Transverse colon (tissue), 4 donors: ENCODE data around the gene ZNF397. TPM values are rescaled to one million over a fixed set of nuclear protein-coding genes. Genes with fewer than 3 reads are reported as not detected.

ENCODE experiments used
- DNase-seq: peaks from one replicate; pipeline ENCODE4 v3.0.0-alpha.2; 2019
- H3K27ac ChIP-seq, 4 donors: fragments of 200-600 bp; sonication (generic); 2 replicates each; pipeline ENCODE4 v1.5.1; 2016 to 2018; ENCODE audit warnings: inconsistent platforms in 4 of 4
- H3K27me3 ChIP-seq: fragments of 200-600 bp; sonication (generic); 2 replicates; pipeline ENCODE4 v1.5.1; 2017; ENCODE audit warnings: inconsistent platforms
- H3K36me3 ChIP-seq, 4 donors: fragments of 200-600 bp; sonication (generic); 2 replicates each; pipeline ENCODE4 v1.5.1; 2017 to 2019; ENCODE audit warnings: inconsistent platforms in 4 of 4
- H3K4me1 ChIP-seq, 4 donors: fragments of 200-600 bp; sonication (generic); 2 replicates each; pipeline ENCODE4 v1.5.1; 2017 to 2020; ENCODE audit warnings: inconsistent platforms in 4 of 4
- H3K4me3 ChIP-seq, 4 donors: fragments of 200-600 bp; sonication (generic); 1 replicate in 1 of 4; 2 replicates in 3 of 4; pipeline versions ENCODE4 v1.5.1 to v1.6.1; 2017 to 2019; ENCODE audit warnings: inconsistent platforms in 4 of 4
- H3K9me3 ChIP-seq, 2 donors: fragments of 200-600 bp; sonication (generic); 2 replicates each; pipeline ENCODE4 v1.5.1; 2017 to 2019; ENCODE audit warnings: inconsistent platforms in 2 of 2
- CTCF ChIP-seq, 5 experiments: fragments of 200-600 bp in 3 of 5; fragments of 450-650 bp in 2 of 5; sonication (generic) in 3 of 5; IDR thresholded peaks; 1 replicate in 2 of 5; 2 replicates in 3 of 5; pipeline ENCODE4 v1.5.1; 2016 to 2017; ENCODE audit warnings: antibody characterized with exemption in 5 of 5, inconsistent platforms in 3 of 5, mild to moderate bottlenecking in 2 of 5, moderate library complexity in 1 of 5
- EP300 ChIP-seq: sonication (generic); formaldehyde crosslinking; IDR thresholded peaks from one replicate; pipeline ENCODE4 v1.6.1; 2017; ENCODE audit warnings: antibody characterized with exemption, low read depth
- POLR2A ChIP-seq: fragments of 450-650 bp; IDR thresholded peaks from one replicate; pipeline ENCODE4 v1.6.1; 2016; ENCODE audit warnings: antibody characterized with exemption, mild to moderate bottlenecking, moderate library complexity
- POLR2AphosphoS5 ChIP-seq, 3 donors: sonication (generic); formaldehyde crosslinking; IDR thresholded peaks; one replicate each; pipeline ENCODE4 v1.6.1; 2016; ENCODE audit warnings: antibody characterized with exemption in 3 of 3
- WGBS, 2 donors: methylation state at CpG; one replicate each; pipeline ENCODE4 v1.1.5; 2018; ENCODE audit warnings: low coverage in 1 of 2; 5-methylcytosine and 5-hydroxymethylcytosine counted together
- in situ Hi-C, 4 donors: fragments of 200-750 bp; cut with MboI; loops; one replicate each; pipeline versions ENCODE4 v1.15.0 to v1.15.1; 2017; ENCODE audit warnings: low sequenced_read_pairs in 3 of 4, low pct_ligation_motif_present in 1 of 4, low pct_unique_long_range_greater_than_20kb in 1 of 4
- intact Hi-C: fragments of 100-400 bp; cut with DNase I; formaldehyde crosslinking; loops from one replicate; pipeline ENCODE4 v1.15.1; 2023; ENCODE audit warnings: low total_unique reads
- total RNA-seq, 4 donors: library from RNA; depleted of rRNA; stranded (reverse); fragments of >200 nt; gene quantifications; one replicate each; pipeline ENCODE4 v1.1.0, GENCODE V29; 2016

ZNF397 gene
- total RNA-seq, 4 donors from 2014 or later, result 21.8 to 60.6 (median 32.0) TPM

- intact Hi-C loops, result no loop called here
- Histone ChIP-seq H3K9me3 (no peaks in the 10 kb centered on the region), H3K4me3 (peak overlapping the region; percentile 60 to 80 (median 71)), H3K27ac (peak overlapping the region; percentile 93 to 96 (median 95)), H3K36me3 (peaks cover 0 to 39% (median 16%) of the 10 kb centered on the region in 4 donors), H3K27me3 (no peaks in the 10 kb centered on the region), H3K4me1 (peaks cover 3 to 17% (median 11%) of the 10 kb centered on the region in 4 donors)
- WGBS, 2 donors, result 0 to 1% methylated on average over 5 of the region's 5 CpGs
- no peak for DNase-seq
- in situ Hi-C loops, result loop anchor here in 3 of 4 donors (5.0 to 25.0 kb wide), 3 partner anchors 96 to 133 kb away; partner anchors contain the start of genes ZNF24 (in 2 of the 3) and ZNF396 (in 1 of the 3)
- TF ChIP-seq CTCF (IDR thresholded peaks at IDR 0.05) (no peak), POLR2AphosphoS5 (IDR thresholded peaks at IDR 0.05) (no peak), POLR2A (no peak), EP300 (no peak)
These were observed 592 bp downstream of the ZNF397 start for GRCh38 chr18:35241448-35241804.

GRCh38 chr18:35242426-35242825 is 1.6 kb downstream of the ZNF397 start:
- DNase-seq, result no peak
- Histone ChIP-seq H3K9me3 (no peaks in the 10 kb centered on the region), H3K27ac (no peak overlapping the region), H3K36me3 (peaks cover 0 to 49% (median 16%) of the 10 kb centered on the region in 4 donors), H3K4me3 (no peak overlapping the region), H3K4me1 (peaks cover 3 to 17% (median 11%) of the 10 kb centered on the region in 4 donors), H3K27me3 (no peaks in the 10 kb centered on the region)
- TF ChIP-seq CTCF (IDR thresholded peaks at IDR 0.05) (no peak), POLR2AphosphoS5 (IDR thresholded peaks at IDR 0.05) (no peak), POLR2A (no peak), EP300 (no peak)
- in situ Hi-C loops (loop anchor here in 3 of 4 donors (5.0 to 25.0 kb wide), 3 partner anchors 95 to 132 kb away; partner anchors contain the start of genes ZNF24 (in 2 of the 3) and ZNF396 (in 1 of the 3)), intact Hi-C loops (no loop called here)
- 95 to 100% methylated on average over 1 to 6 of the region's 6 CpGs for WGBS, 2 donors

- Histone ChIP-seq H3K36me3 (peaks cover 0 to 50% (median 23%) of the 10 kb centered on the region in 4 donors), H3K27ac (no peak overlapping the region), H3K9me3 (no peaks in the 10 kb centered on the region), H3K27me3 (no peaks in the 10 kb centered on the region), H3K4me3 (no peak overlapping the region), H3K4me1 (peaks cover 3 to 17% (median 11%) of the 10 kb centered on the region in 4 donors)
- in situ Hi-C loops, result loop anchor here in 3 of 4 donors (5.0 to 25.0 kb wide), 3 partner anchors 93 to 130 kb away; partner anchors contain the start of genes ZNF24 (in 2 of the 3) and ZNF396 (in 1 of the 3)
- 96 to 100% methylated on average over 1 to 4 of the region's 4 CpGs for WGBS, 2 donors
- no peak for TF ChIP-seq EP300
- TF ChIP-seq CTCF (IDR thresholded peaks at IDR 0.05), result no peak
- no peak for TF ChIP-seq POLR2A
- no peak for TF ChIP-seq POLR2AphosphoS5 (IDR thresholded peaks at IDR 0.05)
- no peak for DNase-seq
- intact Hi-C loops, result no loop called here
These were observed 3.8 kb downstream of the ZNF397 start for GRCh38 chr18:35244671-35245070.

- in situ Hi-C loops, result loop anchor here in 2 of 4 donors (10.0 to 25.0 kb wide), 2 partner anchors 91 to 129 kb away; partner anchors contain the start of genes ZNF24 (in 1 of the 2) and ZNF396 (in 1 of the 2)
- Histone ChIP-seq H3K27me3 (no peaks in the 10 kb centered on the region), H3K9me3 (no peaks in the 10 kb centered on the region), H3K27ac (no peak overlapping the region), H3K4me3 (no peak overlapping the region), H3K4me1 (peaks cover 0 to 13% (median 7%) of the 10 kb centered on the region in 4 donors), H3K36me3 (peaks cover 0 to 50% (median 23%) of the 10 kb centered on the region in 4 donors)
- no peak for TF ChIP-seq CTCF (IDR thresholded peaks at IDR 0.05)
- TF ChIP-seq EP300, result no peak
- TF ChIP-seq POLR2AphosphoS5 (IDR thresholded peaks at IDR 0.05), result no peak
- TF ChIP-seq POLR2A, result no peak
- WGBS, 2 donors, result 97% methylated on average over 4 of the region's 4 CpGs
- DNase-seq, result no peak
- intact Hi-C loops, result no loop called here
These were observed 5.0 kb downstream of the ZNF397 start for GRCh38 chr18:35245719-35246317.
